Measurements from ENCODE around the gene KLK5.

KLK5 gene

DNA sequence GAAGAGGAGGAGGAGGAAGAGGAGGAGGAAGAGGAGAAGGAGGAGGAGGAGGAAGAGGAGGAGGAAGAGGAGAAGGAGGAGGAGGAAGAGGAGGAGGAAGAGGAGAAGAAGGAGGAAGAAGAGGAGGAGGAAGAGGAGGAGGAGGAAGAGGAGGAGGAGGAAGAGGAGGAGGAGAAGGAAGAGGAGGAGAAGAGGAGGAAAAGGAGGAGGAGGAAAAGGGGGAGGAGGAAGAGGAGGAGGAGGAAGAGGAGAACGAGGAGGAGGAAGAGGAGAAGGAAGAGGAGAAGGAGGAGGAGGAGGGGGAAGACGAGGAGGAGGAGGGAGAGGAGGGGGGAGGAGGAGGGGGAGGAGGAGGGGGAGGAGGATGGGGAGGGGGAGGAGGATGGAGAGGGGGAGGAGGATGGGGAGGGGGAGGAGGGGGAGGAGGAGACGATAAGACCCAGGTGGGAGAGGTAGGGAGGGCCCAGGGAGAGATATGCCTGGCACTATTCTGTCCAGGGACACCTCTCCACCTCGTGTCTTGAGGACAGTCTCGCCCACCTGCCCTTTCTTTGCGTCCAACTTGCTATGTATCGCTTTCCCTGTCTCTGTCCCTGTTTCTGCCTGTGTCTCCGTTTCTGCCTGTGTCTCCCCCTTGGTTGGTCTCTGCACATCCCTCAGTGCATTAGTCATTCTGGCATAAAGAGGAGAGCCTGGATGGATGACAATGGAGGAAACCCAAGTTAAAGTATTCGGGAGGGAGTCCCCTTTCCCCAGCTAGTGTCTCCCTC lies 7.1 kb upstream of the KLK5 start:
- H3K27me3 ChIP-seq (ENCODE audit: low read depth): peaks cover 3% of the 10 kb centered on the region; the same call in 1 of the 2 replicates
- H3K4me1 ChIP-seq: no peaks in the 10 kb centered on the region
- DNase-seq (ENCODE audit: low spot score in 2 of 2): no peak
- H3K4me3 ChIP-seq: no peak overlapping the region
- H3K36me3 ChIP-seq (replicated peaks): no peaks in the 10 kb centered on the region
- in situ Hi-C loops (cut with MboI; ENCODE audit: low sequenced_read_pairs): no loop called here
- no peaks in the 10 kb centered on the region for H3K9me3 ChIP-seq

DNA sequence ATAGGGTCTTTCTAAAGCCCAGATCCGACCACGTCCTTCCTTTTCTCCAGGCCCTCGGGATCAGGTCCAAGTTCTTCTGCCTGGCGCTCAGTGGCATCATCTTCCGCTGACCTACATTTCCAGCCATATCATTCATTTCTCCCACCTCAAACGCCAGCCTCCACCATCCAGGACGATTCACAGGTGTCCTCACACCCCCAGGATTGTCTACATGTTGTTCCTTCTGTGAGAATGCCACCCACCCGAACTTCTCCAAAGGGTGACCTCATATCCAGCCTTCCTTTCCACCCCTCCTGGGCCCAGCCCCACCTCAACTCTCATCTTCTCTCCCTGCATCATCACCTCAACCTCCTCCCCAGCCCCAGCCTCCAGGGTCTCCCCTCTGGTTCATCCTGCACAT lies 4.7 kb upstream of the KLK5 start:
- Histone ChIP-seq H3K9me3 (no peaks in the 10 kb centered on the region), H3K4me3 (no peak overlapping the region), H3K4me1 (no peaks in the 10 kb centered on the region), H3K36me3 (replicated peaks) (no peaks in the 10 kb centered on the region), H3K27me3 (ENCODE audit: low read depth) (peaks cover 5% of the 10 kb centered on the region; the same call in 1 of the 2 replicates)
- no peak for DNase-seq (ENCODE audit: low spot score in 2 of 2)
- in situ Hi-C loops (cut with MboI; ENCODE audit: low sequenced_read_pairs): no loop called here

DNA sequence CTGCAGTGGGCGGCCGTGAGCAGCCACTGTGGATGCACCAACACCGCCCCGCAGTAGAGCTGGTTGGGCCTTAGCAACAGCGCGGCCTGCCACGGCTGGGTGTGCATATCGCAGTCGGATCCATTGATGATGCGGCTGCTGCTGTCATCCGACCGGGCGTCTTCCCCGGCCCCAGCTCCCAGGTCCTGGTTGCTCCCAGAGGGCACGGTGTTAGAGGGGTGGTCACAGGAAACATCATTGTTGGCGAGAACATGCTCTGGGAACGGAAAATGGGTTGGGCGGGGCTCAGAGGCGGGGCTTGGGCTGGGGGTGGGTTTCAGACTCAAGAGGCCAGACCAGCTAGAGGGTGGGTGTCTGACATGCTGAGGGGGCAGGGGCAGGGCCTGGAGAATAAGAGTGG lies 3.0 kb downstream of the KLK5 start:
- in situ Hi-C loops (cut with MboI; ENCODE audit: low sequenced_read_pairs): no loop called here
- Histone ChIP-seq H3K4me1 (no peaks in the 10 kb centered on the region), H3K4me3 (no peak overlapping the region), H3K9me3 (no peaks in the 10 kb centered on the region), H3K27me3 (ENCODE audit: low read depth) (0 out of 2 replicates have a peak, but pooled peaks cover 1% of the 10 kb centered on the region), H3K36me3 (replicated peaks) (no peaks in the 10 kb centered on the region)
- no peak for DNase-seq (ENCODE audit: low spot score in 2 of 2)

DNA sequence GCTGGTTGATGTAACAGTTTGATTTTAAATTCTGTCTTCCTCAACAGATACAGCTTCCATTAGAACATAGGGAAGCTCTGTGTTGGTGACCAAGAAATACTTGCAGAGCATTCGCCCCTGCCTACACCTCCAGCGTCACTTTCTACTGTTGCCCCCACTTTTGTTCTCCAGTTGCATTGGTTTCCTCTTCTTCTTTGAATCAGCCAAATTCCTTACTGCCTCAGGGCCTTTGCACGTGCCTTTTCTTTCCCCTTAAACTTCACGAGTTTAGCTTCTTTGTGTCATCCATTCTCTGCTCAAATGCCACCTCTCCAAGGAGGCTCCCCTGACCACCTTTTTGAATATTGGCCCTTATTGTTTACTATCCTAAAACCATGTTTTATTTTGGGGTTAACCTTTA lies 5.7 kb downstream of the KLK5 start:
- no peaks in the 10 kb centered on the region for H3K36me3 ChIP-seq (replicated peaks)
- in situ Hi-C loops (cut with MboI; ENCODE audit: low sequenced_read_pairs): no loop called here
- H3K4me3 ChIP-seq: no peak overlapping the region
- DNase-seq (ENCODE audit: low spot score in 2 of 2): no peak
- H3K27me3 ChIP-seq (ENCODE audit: low read depth): no peaks in the 10 kb centered on the region
- H3K9me3 ChIP-seq: no peaks in the 10 kb centered on the region
- no peaks in the 10 kb centered on the region for H3K4me1 ChIP-seq

DNA sequence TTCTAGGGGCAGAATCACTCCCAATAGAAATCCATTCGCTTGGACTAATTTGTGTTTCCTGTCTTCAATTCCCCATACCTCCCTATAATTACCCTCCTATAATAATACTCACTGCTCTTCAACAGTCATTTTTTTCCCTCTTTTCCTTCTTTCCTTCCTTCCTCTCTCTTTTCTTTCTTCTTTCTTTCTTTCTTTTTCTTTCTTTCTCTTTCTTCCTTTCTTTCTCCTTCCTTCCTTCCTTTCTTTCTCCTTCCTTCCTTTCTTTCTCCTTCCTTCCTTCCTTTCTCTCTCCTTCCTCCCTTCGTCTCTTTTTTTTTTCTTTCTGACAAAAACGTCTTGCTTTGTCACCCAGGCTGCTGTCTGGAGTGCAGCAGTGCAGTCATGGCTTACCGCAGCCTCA lies 8.0 kb downstream of the KLK5 start:
- Histone ChIP-seq H3K27me3 (ENCODE audit: low read depth) (no peaks in the 10 kb centered on the region), H3K4me1 (no peaks in the 10 kb centered on the region), H3K36me3 (replicated peaks) (no peaks in the 10 kb centered on the region), H3K4me3 (no peak overlapping the region), H3K9me3 (no peaks in the 10 kb centered on the region; the same call in 1 of the 2 replicates)
- in situ Hi-C loops (cut with MboI; ENCODE audit: low sequenced_read_pairs): no loop called here
- no peak for DNase-seq (ENCODE audit: low spot score in 2 of 2)

DNA sequence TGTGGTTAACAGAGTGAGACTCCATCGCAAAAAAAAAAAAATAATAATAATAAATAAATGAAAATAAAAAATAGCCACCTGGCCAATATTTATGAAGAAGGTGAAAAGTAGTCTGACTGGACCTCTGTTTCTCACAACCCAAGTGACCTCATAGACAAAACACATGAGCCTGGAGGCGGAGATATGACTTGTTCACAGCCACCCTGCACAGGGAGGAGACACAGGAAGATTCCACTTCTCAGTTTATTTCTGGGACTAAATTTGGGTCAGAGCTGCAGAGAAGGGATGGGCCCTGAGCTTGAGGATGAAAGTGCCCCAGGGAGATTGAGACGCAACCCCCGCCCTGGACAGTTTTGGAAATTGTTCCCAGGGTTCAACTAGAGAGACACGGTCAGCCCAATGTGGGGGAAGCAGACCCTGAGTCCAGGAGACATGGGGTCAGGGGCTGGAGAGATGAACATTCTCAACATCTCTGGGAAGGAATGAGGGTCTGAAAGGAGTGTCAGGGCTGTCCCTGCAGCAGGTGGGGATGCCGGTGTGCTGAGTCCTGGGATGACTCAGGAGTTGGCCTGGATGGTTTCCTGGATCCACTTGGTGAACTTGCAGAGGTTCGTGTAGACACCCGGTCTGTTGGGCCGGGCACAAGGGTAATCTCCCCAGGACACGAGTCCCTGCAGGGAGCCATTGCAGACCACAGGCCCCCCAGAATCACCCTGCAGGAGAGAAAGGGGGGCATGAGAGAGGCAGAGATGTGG lies 9.6 kb downstream of the KLK5 start:
- Histone ChIP-seq H3K27me3 (ENCODE audit: low read depth) (no peaks in the 10 kb centered on the region), H3K9me3 (no peaks in the 10 kb centered on the region; the same call in 1 of the 2 replicates), H3K36me3 (replicated peaks) (no peaks in the 10 kb centered on the region), H3K4me3 (no peak overlapping the region), H3K4me1 (no peaks in the 10 kb centered on the region)
- DNase-seq (ENCODE audit: low spot score in 2 of 2): no peak
- in situ Hi-C loops (cut with MboI; ENCODE audit: low sequenced_read_pairs): no loop called here

DNA sequence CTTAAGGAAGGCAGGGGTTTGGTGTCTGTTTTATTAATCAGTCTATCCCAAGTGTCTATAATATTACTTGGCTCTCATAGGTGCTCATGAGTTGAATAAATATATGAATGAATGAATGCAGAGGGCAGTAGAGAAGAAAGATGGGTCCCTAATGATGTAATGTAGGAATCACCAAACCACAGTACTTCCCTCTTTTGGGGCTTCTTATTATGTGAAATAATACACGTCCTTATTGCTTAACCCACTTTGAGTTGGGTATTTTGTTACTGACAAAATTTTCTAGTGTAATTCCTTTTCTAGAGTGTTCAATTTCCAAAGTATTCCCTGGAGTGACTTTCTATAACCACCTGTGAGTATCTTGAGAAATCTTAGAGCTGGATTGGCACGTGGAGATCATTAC lies 13.2 kb downstream of the KLK5 start:
- Histone ChIP-seq H3K4me3 (no peak overlapping the region), H3K4me1 (no peaks in the 10 kb centered on the region), H3K36me3 (replicated peaks) (no peaks in the 10 kb centered on the region), H3K9me3 (no peaks in the 10 kb centered on the region; the same call in 1 of the 2 replicates), H3K27me3 (ENCODE audit: low read depth) (no peaks in the 10 kb centered on the region)
- in situ Hi-C loops (cut with MboI; ENCODE audit: low sequenced_read_pairs): no loop called here
- no peak for DNase-seq (ENCODE audit: low spot score in 2 of 2)

DNA sequence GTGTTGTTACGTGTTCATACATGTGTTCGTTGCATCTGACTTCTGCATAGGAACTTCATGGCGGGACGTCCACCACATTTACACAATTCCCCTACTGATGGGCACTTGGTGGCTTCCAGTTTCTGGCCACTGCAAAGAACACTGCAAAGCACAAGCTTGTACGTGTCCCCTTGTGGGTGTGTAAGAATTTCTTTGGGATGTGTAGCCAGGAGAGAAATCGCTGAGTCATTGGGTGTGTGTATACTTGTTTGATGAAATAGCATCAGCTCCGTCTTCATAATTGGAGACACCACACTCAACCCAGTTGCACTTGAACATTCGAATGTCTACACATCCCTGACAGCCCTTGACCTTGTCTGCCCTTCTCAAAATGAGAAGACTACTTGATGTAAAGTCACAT lies 19.2 kb downstream of the KLK5 start:
- no peak for DNase-seq (ENCODE audit: low spot score in 2 of 2)
- no peaks in the 10 kb centered on the region for H3K4me1 ChIP-seq
- in situ Hi-C loops (cut with MboI; ENCODE audit: low sequenced_read_pairs): no loop called here
- no peaks in the 10 kb centered on the region for H3K36me3 ChIP-seq (replicated peaks)
- H3K9me3 ChIP-seq: no peaks in the 10 kb centered on the region; the same call in 1 of the 2 replicates
- H3K27me3 ChIP-seq (ENCODE audit: low read depth): no peaks in the 10 kb centered on the region
- no peak overlapping the region for H3K4me3 ChIP-seq

DNA sequence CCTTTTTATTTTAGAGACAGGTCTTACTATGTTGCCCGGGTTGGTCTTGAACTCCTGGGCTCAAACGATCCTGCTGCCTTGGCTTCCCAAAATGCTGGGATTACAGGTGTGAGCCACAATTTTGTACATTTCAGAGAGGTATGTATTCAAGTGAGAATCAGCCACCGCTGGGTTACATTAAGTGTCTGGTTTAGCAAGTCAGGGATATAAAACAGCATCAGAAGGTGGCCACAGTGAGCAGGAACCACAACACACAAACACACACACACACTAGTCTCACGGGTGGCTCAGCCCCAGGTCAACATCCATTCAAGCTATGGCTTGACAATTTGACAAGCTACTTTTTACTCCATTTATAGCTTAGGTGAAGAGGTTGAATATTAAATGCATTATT lies 20.2 kb downstream of the KLK5 start:
- no peaks in the 10 kb centered on the region for H3K27me3 ChIP-seq (ENCODE audit: low read depth)
- H3K9me3 ChIP-seq: no peaks in the 10 kb centered on the region; the same call in 1 of the 2 replicates
- in situ Hi-C loops (cut with MboI; ENCODE audit: low sequenced_read_pairs): no loop called here
- H3K4me1 ChIP-seq: no peaks in the 10 kb centered on the region
- no peak for DNase-seq (ENCODE audit: low spot score in 2 of 2)
- no peaks in the 10 kb centered on the region for H3K36me3 ChIP-seq (replicated peaks)
- no peak overlapping the region for H3K4me3 ChIP-seq

DNA sequence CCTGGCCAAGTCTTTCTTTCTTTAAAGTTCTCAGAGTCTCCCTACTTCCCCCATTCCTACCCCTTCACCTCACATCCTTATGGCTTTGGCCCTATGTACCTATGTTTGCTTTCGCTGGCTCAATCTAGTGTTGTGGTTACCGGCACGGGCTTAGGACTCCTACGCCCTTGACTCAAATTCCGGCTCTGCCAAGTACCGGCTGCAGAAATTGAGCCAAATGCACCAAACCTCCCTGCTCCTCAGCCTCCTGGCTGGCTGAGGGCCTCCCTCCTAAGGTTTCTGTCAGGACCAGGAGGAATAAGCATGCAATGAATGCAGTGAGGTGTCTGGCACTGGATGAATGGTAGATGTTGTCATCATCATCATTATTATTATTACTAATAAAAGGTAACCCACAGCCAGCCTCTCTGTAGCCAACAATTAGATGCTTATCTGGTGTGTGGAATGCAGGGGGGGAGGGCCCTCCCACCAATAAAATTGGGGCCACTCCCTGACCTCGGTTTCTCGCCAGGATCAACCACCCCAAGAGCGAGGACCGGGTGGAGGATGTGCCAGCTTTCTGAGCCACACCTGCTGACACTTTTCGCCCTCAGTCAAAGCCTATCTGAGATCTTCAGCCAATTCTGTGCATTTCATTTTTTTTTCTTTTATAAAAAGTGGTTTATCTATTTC lies 20.7 kb downstream of the KLK5 start:
- DNase-seq (ENCODE audit: low spot score in 2 of 2): no peak
- Histone ChIP-seq H3K4me1 (no peaks in the 10 kb centered on the region), H3K27me3 (ENCODE audit: low read depth) (no peaks in the 10 kb centered on the region), H3K9me3 (no peaks in the 10 kb centered on the region; the same call in 1 of the 2 replicates), H3K36me3 (replicated peaks) (no peaks in the 10 kb centered on the region), H3K4me3 (no peak overlapping the region)
- in situ Hi-C loops (cut with MboI; ENCODE audit: low sequenced_read_pairs): no loop called here

DNA sequence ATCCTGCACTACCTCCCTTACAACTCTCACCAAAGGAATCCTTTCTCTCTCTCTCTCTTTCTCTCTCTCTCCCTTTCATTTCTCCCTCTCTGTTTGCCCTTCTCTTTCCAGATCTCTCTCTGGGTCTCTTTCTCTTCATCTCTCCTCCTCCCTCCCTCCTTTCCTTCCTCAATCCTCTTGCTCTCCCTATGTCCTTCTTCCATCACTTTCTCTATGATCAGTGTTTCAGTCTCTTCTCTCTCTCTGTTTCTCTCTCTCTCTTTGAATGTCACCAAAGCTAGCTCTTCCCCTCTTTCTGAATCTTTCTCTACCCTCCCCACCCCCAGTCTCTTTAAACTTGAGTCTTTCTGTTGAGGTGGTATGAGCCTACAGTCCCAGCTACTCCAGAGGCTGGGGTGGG lies 21.8 kb downstream of the KLK5 start:
- Histone ChIP-seq H3K27me3 (ENCODE audit: low read depth) (no peaks in the 10 kb centered on the region), H3K9me3 (no peaks in the 10 kb centered on the region; the same call in 1 of the 2 replicates), H3K36me3 (replicated peaks) (no peaks in the 10 kb centered on the region), H3K4me3 (no peak overlapping the region), H3K4me1 (no peaks in the 10 kb centered on the region)
- in situ Hi-C loops (cut with MboI; ENCODE audit: low sequenced_read_pairs): no loop called here
- no peak for DNase-seq (ENCODE audit: low spot score in 2 of 2)

DNA sequence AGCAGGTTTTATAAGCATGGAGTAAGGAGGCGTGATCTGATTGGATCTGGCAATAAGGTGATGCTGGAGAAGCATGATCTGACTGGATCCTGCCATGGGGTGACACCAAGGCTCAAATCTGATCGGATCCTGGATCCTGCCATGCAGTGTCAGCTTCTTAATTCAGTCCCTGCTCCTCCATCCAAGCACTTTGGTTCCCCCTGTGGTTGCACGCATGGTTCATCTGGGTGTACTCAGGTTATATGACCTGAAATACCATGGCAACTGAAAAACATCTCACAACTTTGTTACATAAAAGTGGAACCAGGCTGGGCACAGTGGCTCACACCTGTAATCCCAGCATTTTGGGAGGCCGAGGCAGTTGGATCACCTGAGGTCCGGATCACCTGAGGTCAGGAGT lies 24.0 kb downstream of the KLK5 start:
- Histone ChIP-seq H3K4me3 (no peak overlapping the region), H3K36me3 (replicated peaks) (no peaks in the 10 kb centered on the region), H3K9me3 (no peaks in the 10 kb centered on the region; the same call in 1 of the 2 replicates), H3K27me3 (ENCODE audit: low read depth) (no peaks in the 10 kb centered on the region), H3K4me1 (no peaks in the 10 kb centered on the region)
- no peak for DNase-seq (ENCODE audit: low spot score in 2 of 2)
- in situ Hi-C loops (cut with MboI; ENCODE audit: low sequenced_read_pairs): loop anchor here (10.0 kb wide), 1 partner anchor 166 kb away; no protein-coding TSS in a partner anchor

DNA sequence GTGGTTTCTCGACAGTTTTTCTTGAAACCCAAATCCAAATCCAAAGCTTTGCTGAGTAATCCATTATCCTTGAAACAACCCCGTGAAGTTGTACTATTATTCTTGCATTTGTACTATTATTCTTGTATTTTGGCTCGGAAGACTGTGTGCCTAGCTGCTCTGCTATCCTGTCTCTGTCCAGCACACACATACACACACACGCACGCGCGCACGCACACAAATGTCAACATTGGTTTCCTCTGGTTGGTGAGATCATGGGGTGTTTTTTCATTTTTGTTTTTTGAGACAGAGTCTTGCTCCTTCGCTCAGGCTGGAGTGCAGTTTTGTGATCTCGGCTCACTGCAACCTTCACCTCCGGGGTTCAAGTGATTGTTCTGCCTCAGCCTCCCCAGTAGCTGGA lies 26.7 kb downstream of the KLK5 start:
- Histone ChIP-seq H3K4me1 (no peaks in the 10 kb centered on the region), H3K4me3 (no peak overlapping the region), H3K9me3 (no peaks in the 10 kb centered on the region; the same call in 1 of the 2 replicates), H3K27me3 (ENCODE audit: low read depth) (no peaks in the 10 kb centered on the region), H3K36me3 (replicated peaks) (no peaks in the 10 kb centered on the region)
- no peak for DNase-seq (ENCODE audit: low spot score in 2 of 2)
- in situ Hi-C loops (cut with MboI; ENCODE audit: low sequenced_read_pairs): loop anchor here (10.0 kb wide), 1 partner anchor 169 kb away; no protein-coding TSS in a partner anchor

DNA sequence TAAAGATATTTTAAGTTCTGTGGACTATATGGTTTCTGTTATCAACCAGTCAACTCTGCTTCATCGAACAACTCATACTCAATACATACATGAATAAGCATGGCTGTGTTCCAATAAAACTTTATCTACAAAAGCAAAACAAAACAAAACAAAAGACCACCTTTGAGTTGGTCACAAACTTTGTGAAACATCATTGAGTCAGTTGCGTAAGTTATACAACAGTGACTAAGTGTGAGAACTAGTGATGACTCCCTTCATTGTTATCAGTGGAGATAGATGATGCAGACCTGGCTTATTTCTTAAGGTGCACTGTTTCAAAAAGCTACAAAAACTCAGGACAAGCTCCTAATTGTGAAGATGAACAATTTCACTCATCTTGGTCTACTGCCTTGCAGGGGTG lies 27.1 kb downstream of the KLK5 start:
- in situ Hi-C loops (cut with MboI; ENCODE audit: low sequenced_read_pairs): loop anchor here (10.0 kb wide), 1 partner anchor 169 kb away; no protein-coding TSS in a partner anchor
- H3K27me3 ChIP-seq (ENCODE audit: low read depth): no peaks in the 10 kb centered on the region
- no peaks in the 10 kb centered on the region; the same call in 1 of the 2 replicates for H3K9me3 ChIP-seq

More for the DNA sequence above, 27.1 kb downstream of the KLK5 start:
- Histone ChIP-seq H3K4me1 (no peaks in the 10 kb centered on the region), H3K36me3 (replicated peaks) (no peaks in the 10 kb centered on the region), H3K4me3 (no peak overlapping the region)
- no peak for DNase-seq (ENCODE audit: low spot score in 2 of 2)
